Liver (tissue), 9 donors: ENCODE data around the gene NFATC2. TPM values are rescaled to one million over a fixed set of nuclear protein-coding genes. Genes with fewer than 3 reads are reported as not detected.

Experiments
- DNase-seq: peaks from one replicate; pipeline ENCODE4 v3.0.0-alpha.2; 2017; ENCODE audit warnings: low spot score
- H3K27ac ChIP-seq, 2 donors: one replicate each; pipeline ENCODE4 v1.7.0; 2013; ENCODE audit warnings: inconsistent platforms in 2 of 2, low read length in 2 of 2, control low read depth in 1 of 2, low read depth in 1 of 2, mild to moderate bottlenecking in 1 of 2
- H3K27me3 ChIP-seq, 4 donors: one replicate each; pipeline versions ENCODE4 v1.6.1 to v1.7.0; 2013; ENCODE audit warnings: low read length in 3 of 4, inconsistent platforms in 1 of 4, mild to moderate bottlenecking in 1 of 4, moderate library complexity in 1 of 4; ENCODE audit not compliant: control insufficient read depth in 4 of 4, insufficient read depth in 4 of 4
- H3K36me3 ChIP-seq, 4 donors: one replicate each; pipeline versions ENCODE4 v1.6.1 to v1.7.0; 2013; ENCODE audit warnings: low read length in 3 of 4, mild to moderate bottlenecking in 3 of 4, low read depth in 1 of 4, moderate library complexity in 1 of 4; ENCODE audit not compliant: control insufficient read depth in 4 of 4, insufficient read depth in 3 of 4
- H3K4me1 ChIP-seq, 4 donors: one replicate each; pipeline versions ENCODE4 v1.6.1 to v1.7.0; 2013; ENCODE audit warnings: low read length in 3 of 4, mild to moderate bottlenecking in 3 of 4, moderate library complexity in 1 of 4; ENCODE audit not compliant: control insufficient read depth in 4 of 4, insufficient read depth in 4 of 4
- H3K4me3 ChIP-seq, 3 donors: one replicate each; pipeline versions ENCODE4 v1.6.1 to v1.7.0; 2013; ENCODE audit warnings: low read length in 3 of 3, control low read depth in 1 of 3, low read depth in 1 of 3, mild to moderate bottlenecking in 1 of 3
- H3K9ac ChIP-seq, 2 donors: one replicate each; pipeline ENCODE4 v1.7.0; 2013; ENCODE audit warnings: low read length in 2 of 2, mild to moderate bottlenecking in 2 of 2, moderate library complexity in 2 of 2, control low read depth in 1 of 2, low read depth in 1 of 2
- H3K9me3 ChIP-seq, 4 donors: one replicate each; pipeline versions ENCODE4 v1.6.1 to v1.7.0; 2013; ENCODE audit warnings: low read length in 3 of 4; ENCODE audit not compliant: control insufficient read depth in 4 of 4
- ATF3 ChIP-seq: IDR thresholded peaks from 2 replicates; pipeline ENCODE4 v1.6.1; 2016; ENCODE audit warnings: antibody characterized with exemption
- EGR1 ChIP-seq, 2 donors: IDR thresholded peaks; 2 replicates each; pipeline ENCODE4 v1.6.1; 2016 to 2018; ENCODE audit warnings: antibody characterized with exemption in 2 of 2, low read depth in 2 of 2
- FOXA1 ChIP-seq: IDR thresholded peaks from 2 replicates; pipeline ENCODE4 v1.6.1; 2016; ENCODE audit warnings: antibody characterized with exemption
- FOXA2 ChIP-seq: IDR thresholded peaks from 2 replicates; pipeline ENCODE4 v1.6.1; 2016; ENCODE audit warnings: antibody characterized with exemption
- GABPA ChIP-seq, 2 donors: IDR thresholded peaks in 1 of 2; conservative IDR thresholded peaks in 1 of 2; 2 replicates each; pipeline ENCODE4 v1.6.1; 2016; ENCODE audit warnings: antibody characterized with exemption in 2 of 2, mild to moderate bottlenecking in 1 of 2, moderate library complexity in 1 of 2
- HNF4A ChIP-seq, 2 donors: conservative IDR thresholded peaks; 2 replicates each; pipeline ENCODE4 v1.6.1; 2016; ENCODE audit warnings: antibody characterized with exemption in 2 of 2, mild to moderate bottlenecking in 2 of 2
- JUND ChIP-seq, 2 donors: IDR thresholded peaks; 2 replicates each; pipeline ENCODE4 v1.6.1; 2016; ENCODE audit warnings: antibody characterized with exemption in 2 of 2
- MAX ChIP-seq: IDR thresholded peaks from 2 replicates; pipeline ENCODE4 v1.6.1; 2016; ENCODE audit warnings: antibody characterized with exemption
- NR2F2 ChIP-seq: IDR thresholded peaks from 2 replicates; pipeline ENCODE4 v1.6.1; 2016; ENCODE audit warnings: antibody characterized with exemption
- RAD21 ChIP-seq, 2 donors: IDR thresholded peaks; 2 replicates each; pipeline ENCODE4 v1.6.1; 2016; ENCODE audit warnings: antibody characterized with exemption in 2 of 2, mild to moderate bottlenecking in 2 of 2
- REST ChIP-seq: IDR thresholded peaks from 2 replicates; pipeline ENCODE4 v1.6.1; 2016; ENCODE audit warnings: antibody characterized with exemption, mild to moderate bottlenecking
- RXRA ChIP-seq, 2 donors: IDR thresholded peaks; 2 replicates each; pipeline ENCODE4 v1.6.1; 2017 to 2018; ENCODE audit warnings: antibody characterized with exemption in 2 of 2, mild to moderate bottlenecking in 1 of 2
- SP1 ChIP-seq: IDR thresholded peaks from 2 replicates; pipeline ENCODE4 v1.6.1; 2018; ENCODE audit warnings: antibody characterized with exemption, mild to moderate bottlenecking
- TAF1 ChIP-seq: conservative IDR thresholded peaks from 2 replicates; pipeline ENCODE4 v1.6.1; 2016; ENCODE audit warnings: antibody characterized with exemption, mild to moderate bottlenecking
- YY1 ChIP-seq: IDR thresholded peaks from 2 replicates; pipeline ENCODE4 v1.6.1; 2016; ENCODE audit warnings: antibody characterized with exemption, mild to moderate bottlenecking
- ZBTB33 ChIP-seq: IDR thresholded peaks from 2 replicates; pipeline ENCODE4 v1.6.1; 2016; ENCODE audit warnings: antibody characterized with exemption
- WGBS: extraction: QIAGEN DNeasy Blood & Tissue Kit; methylation state at CpG from one replicate; pipeline ENCODE4 v1.1.7; 2013; 5-methylcytosine and 5-hydroxymethylcytosine counted together
- polyA plus RNA-seq, 2 donors: library from polyadenylated mRNA; stranded (reverse) in 1 of 2; unstranded in 1 of 2; fragments of 200-250 nt in 1 of 2; fragments of >200 nt in 1 of 2; fragmentation: Nextera tagmentation in 1 of 2; extraction: Ambion mirVana in 1 of 2; gene quantifications; one replicate each; pipeline versions ENCODE4 v1.2.1 to v1.2.3, GENCODE V29; 2013 to 2015
- total RNA-seq, 2 donors: library from RNA; depleted of rRNA; stranded (reverse); fragments of >200 nt; gene quantifications; one replicate each; pipeline ENCODE4 v1.2.3, GENCODE V29; 2014
- donor health status: healthy.
- donor health status: healthy.
- donor health status: healthy.
- donor health status: healthy.
- donor health status: healthy.

NFATC2 gene
- total and polyA plus RNA-seq, 4 donors = 1.2 to 6.7 (median 2.6) TPM

- Histone ChIP-seq H3K4me1 (peaks cover 0 to 4% (median under 1%) of the 10 kb centered on the region in 4 donors), H3K27ac (no peak overlapping the region), H3K9ac (no peak overlapping the region), H3K36me3 (no peaks in the 10 kb centered on the region), H3K9me3 (no peaks in the 10 kb centered on the region), H3K4me3 (no peak overlapping the region), H3K27me3 (no peaks in the 10 kb centered on the region)
- 94% methylated on average over 10 of the region's 10 CpGs for WGBS
- no peak for DNase-seq
- TF ChIP-seq REST (no peak), HNF4A (conservative IDR thresholded peaks at IDR 0.05) (no peak), FOXA1 (no peak)
These were observed 49.4 kb upstream of the NFATC2 start for GRCh38 chr20:51591871-51592270.

- H3K27me3 ChIP-seq = no peaks in the 10 kb centered on the region
- no peak overlapping the region for H3K4me3 ChIP-seq
- no peaks in the 10 kb centered on the region for H3K9me3 ChIP-seq
- H3K36me3 ChIP-seq = no peaks in the 10 kb centered on the region
- no peaks in the 10 kb centered on the region for H3K4me1 ChIP-seq
- no peak for TF ChIP-seq RXRA (IDR thresholded peaks at IDR 0.05)
- no peak for TF ChIP-seq RAD21 (IDR thresholded peaks at IDR 0.05)
- TF ChIP-seq YY1 = no peak
- no peak for TF ChIP-seq EGR1 (IDR thresholded peaks at IDR 0.05; ENCODE audit: low read depth in 2 of 2)
- no peak for TF ChIP-seq JUND (IDR thresholded peaks at IDR 0.05)
- no peak for TF ChIP-seq HNF4A (conservative IDR thresholded peaks at IDR 0.05)
- TF ChIP-seq SP1 = no peak
- TF ChIP-seq GABPA (IDR thresholded peaks at IDR 0.05 in 1 of 2, conservative IDR thresholded peaks at IDR 0.05 in 1 of 2) = no peak
- no peak for TF ChIP-seq MAX
- no peak for TF ChIP-seq REST
- TF ChIP-seq FOXA2 = no peak
- TF ChIP-seq NR2F2 = no peak
- TF ChIP-seq ZBTB33 = no peak
- TF ChIP-seq ATF3 = no peak
- no peak for TF ChIP-seq TAF1
- no peak overlapping the region for H3K9ac ChIP-seq
- WGBS = 70% methylated on average over 3 of the region's 3 CpGs
- DNase-seq = no peak
- H3K27ac ChIP-seq = no peak overlapping the region
These were observed 46.2 kb upstream of the NFATC2 start for GRCh38 chr20:51588762-51589161.
